ENCODE data around the gene UBXN7.

DNA sequence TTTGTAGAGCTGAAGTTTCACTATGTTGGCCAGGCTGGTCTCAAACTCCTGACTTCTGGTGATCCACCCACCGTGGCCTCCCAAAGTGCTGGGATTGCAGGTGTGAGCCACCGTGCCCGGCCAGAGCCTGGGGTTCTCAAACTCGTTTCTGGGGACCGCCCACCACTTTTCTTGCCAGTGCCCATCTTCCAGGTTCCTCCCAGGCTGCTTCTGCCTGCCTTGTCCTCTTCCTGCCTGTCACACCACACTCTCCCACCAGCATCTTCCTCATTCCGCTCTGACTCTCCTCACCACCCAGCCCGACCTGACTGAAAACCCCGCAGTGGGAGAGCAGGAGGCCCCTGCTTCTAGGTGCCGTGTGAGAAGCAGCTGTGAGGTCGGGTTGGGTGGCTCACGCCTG lies 111.1 kb downstream of the UBXN7 start:
- TF ChIP-seq, protein P1, sequence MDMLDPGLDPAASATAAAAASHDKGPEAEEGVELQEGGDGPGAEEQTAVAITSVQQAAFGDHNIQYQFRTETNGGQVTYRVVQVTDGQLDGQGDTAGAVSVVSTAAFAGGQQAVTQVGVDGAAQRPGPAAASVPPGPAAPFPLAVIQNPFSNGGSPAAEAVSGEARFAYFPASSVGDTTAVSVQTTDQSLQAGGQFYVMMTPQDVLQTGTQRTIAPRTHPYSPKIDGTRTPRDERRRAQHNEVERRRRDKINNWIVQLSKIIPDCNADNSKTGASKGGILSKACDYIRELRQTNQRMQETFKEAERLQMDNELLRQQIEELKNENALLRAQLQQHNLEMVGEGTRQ (CRISPR knock-in tag; IDR thresholded peaks at IDR 0.05) = no peak
- TF ChIP-seq FOS (IDR thresholded peaks at IDR 0.05; ENCODE audit: extremely low read depth, insufficient read length) (no peak), NR2C1 (IDR thresholded peaks at IDR 0.05) (no peak), NR2C1 (tag; IDR thresholded peaks at IDR 0.05) (no peak), NCOA2 (IDR thresholded peaks at IDR 0.05; ENCODE audit: partially characterized antibody in 2 of 2) (no peak), ZNF589 (CRISPR knock-in tag; IDR thresholded peaks at IDR 0.05; ENCODE audit: low read depth) (no peak), GABPA (tag; conservative IDR thresholded peaks at IDR 0.05; ENCODE audit: low read depth) (no peak)
- TF ChIP-seq, protein P2, sequence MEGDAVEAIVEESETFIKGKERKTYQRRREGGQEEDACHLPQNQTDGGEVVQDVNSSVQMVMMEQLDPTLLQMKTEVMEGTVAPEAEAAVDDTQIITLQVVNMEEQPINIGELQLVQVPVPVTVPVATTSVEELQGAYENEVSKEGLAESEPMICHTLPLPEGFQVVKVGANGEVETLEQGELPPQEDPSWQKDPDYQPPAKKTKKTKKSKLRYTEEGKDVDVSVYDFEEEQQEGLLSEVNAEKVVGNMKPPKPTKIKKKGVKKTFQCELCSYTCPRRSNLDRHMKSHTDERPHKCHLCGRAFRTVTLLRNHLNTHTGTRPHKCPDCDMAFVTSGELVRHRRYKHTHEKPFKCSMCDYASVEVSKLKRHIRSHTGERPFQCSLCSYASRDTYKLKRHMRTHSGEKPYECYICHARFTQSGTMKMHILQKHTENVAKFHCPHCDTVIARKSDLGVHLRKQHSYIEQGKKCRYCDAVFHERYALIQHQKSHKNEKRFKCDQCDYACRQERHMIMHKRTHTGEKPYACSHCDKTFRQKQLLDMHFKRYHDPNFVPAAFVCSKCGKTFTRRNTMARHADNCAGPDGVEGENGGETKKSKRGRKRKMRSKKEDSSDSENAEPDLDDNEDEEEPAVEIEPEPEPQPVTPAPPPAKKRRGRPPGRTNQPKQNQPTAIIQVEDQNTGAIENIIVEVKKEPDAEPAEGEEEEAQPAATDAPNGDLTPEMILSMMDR (IDR thresholded peaks at IDR 0.05 in 2 of 3, conservative IDR thresholded peaks at IDR 0.05 in 1 of 3; ENCODE audit: insufficient read depth in 2 of 3, low read depth in 1 of 3, low read length in 3 of 3) = no peak
- TF ChIP-seq, protein P3, sequence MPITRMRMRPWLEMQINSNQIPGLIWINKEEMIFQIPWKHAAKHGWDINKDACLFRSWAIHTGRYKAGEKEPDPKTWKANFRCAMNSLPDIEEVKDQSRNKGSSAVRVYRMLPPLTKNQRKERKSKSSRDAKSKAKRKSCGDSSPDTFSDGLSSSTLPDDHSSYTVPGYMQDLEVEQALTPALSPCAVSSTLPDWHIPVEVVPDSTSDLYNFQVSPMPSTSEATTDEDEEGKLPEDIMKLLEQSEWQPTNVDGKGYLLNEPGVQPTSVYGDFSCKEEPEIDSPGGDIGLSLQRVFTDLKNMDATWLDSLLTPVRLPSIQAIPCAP (CRISPR knock-in tag; IDR thresholded peaks at IDR 0.05; ENCODE audit: borderline replicate concordance) = no peak
- TF ChIP-seq, protein P4, sequence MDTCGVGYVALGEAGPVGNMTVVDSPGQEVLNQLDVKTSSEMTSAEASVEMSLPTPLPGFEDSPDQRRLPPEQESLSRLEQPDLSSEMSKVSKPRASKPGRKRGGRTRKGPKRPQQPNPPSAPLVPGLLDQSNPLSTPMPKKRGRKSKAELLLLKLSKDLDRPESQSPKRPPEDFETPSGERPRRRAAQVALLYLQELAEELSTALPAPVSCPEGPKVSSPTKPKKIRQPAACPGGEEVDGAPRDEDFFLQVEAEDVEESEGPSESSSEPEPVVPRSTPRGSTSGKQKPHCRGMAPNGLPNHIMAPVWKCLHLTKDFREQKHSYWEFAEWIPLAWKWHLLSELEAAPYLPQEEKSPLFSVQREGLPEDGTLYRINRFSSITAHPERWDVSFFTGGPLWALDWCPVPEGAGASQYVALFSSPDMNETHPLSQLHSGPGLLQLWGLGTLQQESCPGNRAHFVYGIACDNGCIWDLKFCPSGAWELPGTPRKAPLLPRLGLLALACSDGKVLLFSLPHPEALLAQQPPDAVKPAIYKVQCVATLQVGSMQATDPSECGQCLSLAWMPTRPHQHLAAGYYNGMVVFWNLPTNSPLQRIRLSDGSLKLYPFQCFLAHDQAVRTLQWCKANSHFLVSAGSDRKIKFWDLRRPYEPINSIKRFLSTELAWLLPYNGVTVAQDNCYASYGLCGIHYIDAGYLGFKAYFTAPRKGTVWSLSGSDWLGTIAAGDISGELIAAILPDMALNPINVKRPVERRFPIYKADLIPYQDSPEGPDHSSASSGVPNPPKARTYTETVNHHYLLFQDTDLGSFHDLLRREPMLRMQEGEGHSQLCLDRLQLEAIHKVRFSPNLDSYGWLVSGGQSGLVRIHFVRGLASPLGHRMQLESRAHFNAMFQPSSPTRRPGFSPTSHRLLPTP (IDR thresholded peaks at IDR 0.05; ENCODE audit: borderline replicate concordance, extremely low read depth, insufficient read length) = no peak

Measured in K562 (cell line).